ENCODE data around the gene AADACL4. TPM values are rescaled to one million over a fixed set of nuclear protein-coding genes. Genes with fewer than 3 reads are reported as not detected.

AADACL4 gene
- total and polyA plus RNA-seq, 9 of the 15 experiments (the other 6 are each of a cell fraction or from before 2014, with no cell fraction given): not detected

- TF ChIP-seq MEF2A (IDR thresholded peaks at IDR 0.05; ENCODE audit: control insufficient read depth, low read depth, low read length) (peak; percentile 74), ZC3H8 (IDR thresholded peaks at IDR 0.05) (no peak), SMARCA5 (IDR thresholded peaks at IDR 0.05) (peak; percentile 54; the same call in 1 of the 2 replicates), JUN (IDR thresholded peaks at IDR 0.05; ENCODE audit: borderline replicate concordance, low read depth, low read length) (peak; percentile 99), JUN (CRISPR knock-in tag; IDR thresholded peaks at IDR 0.05; ENCODE audit: borderline replicate concordance) (peak; percentile 96), EP400 (IDR thresholded peaks at IDR 0.05) (peak; percentile 50; the same call in 1 of the 2 replicates), RBM15 (IDR thresholded peaks at IDR 0.05; ENCODE audit: insufficient read depth, low read length) (no peak), BCL6 (CRISPR knock-in tag; IDR thresholded peaks at IDR 0.05) (peak; percentile 15; the same call in 1 of the 2 replicates), SMARCE1 (IDR thresholded peaks at IDR 0.05) (peak; percentile 99), MCM2 (IDR thresholded peaks at IDR 0.05; ENCODE audit: low read depth) (no peak), ZNF174 (CRISPR knock-in tag; IDR thresholded peaks at IDR 0.05) (no peak), ZBTB7A (IDR thresholded peaks at IDR 0.05; ENCODE audit: borderline replicate concordance, control insufficient read depth, low read depth, low read length) (peak; percentile 36; the same call in 1 of the 2 replicates), E2F6 (IDR thresholded peaks at IDR 0.05; ENCODE audit: borderline replicate concordance in 1 of 2, extremely low read depth in 1 of 2, insufficient read depth in 1 of 2, insufficient read length in 1 of 2, low read depth in 1 of 2, low read length in 1 of 2, poor library complexity in 1 of 2, severe bottlenecking in 1 of 2) (peak in 1 of 2 experiments; percentile 35), BRF1 (IDR thresholded peaks at IDR 0.05; ENCODE audit: borderline replicate concordance, extremely low read depth, insufficient read length) (no peak), ZKSCAN8 (CRISPR knock-in tag; IDR thresholded peaks at IDR 0.05) (peak; percentile 85), ZNF280B (CRISPR knock-in tag; IDR thresholded peaks at IDR 0.05) (no peak), MAZ (CRISPR knock-in tag; conservative IDR thresholded peaks at IDR 0.05 in 1 of 2, IDR thresholded peaks at IDR 0.05 in 1 of 2) (peak; percentile 58 to 67), ZC3H11A (IDR thresholded peaks at IDR 0.05; ENCODE audit: low read depth, low read length) (no peak), MECOM (CRISPR knock-in tag; IDR thresholded peaks at IDR 0.05) (no peak), RBM25 (IDR thresholded peaks at IDR 0.05; ENCODE audit: low read depth, low read length, severe bottlenecking) (peak; percentile 8), PHF21A (IDR thresholded peaks at IDR 0.05; ENCODE audit: borderline replicate concordance, low read depth) (peak; percentile 92), HMGN3 (IDR thresholded peaks at IDR 0.05; ENCODE audit: borderline replicate concordance, extremely low read depth, insufficient read length, low read depth, low read length) (peak; percentile 87), IRF9 (tag; IDR thresholded peaks at IDR 0.05) (0 out of 2 replicates have a peak, but pooled peaks have one; percentile 27)
- TF ChIP-seq, protein P1, sequence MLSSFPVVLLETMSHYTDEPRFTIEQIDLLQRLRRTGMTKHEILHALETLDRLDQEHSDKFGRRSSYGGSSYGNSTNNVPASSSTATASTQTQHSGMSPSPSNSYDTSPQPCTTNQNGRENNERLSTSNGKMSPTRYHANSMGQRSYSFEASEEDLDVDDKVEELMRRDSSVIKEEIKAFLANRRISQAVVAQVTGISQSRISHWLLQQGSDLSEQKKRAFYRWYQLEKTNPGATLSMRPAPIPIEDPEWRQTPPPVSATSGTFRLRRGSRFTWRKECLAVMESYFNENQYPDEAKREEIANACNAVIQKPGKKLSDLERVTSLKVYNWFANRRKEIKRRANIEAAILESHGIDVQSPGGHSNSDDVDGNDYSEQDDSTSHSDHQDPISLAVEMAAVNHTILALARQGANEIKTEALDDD (IDR thresholded peaks at IDR 0.05): peak; percentile 91
These were observed 39.6 kb upstream of the AADACL4 start (continued) for GRCh38 chr1:12604114-12604874.

Data from K562 (cell line).